IPS-18a (cell line): ENCODE results near the gene GRIPAP1.

Experiments
- H3K27ac ChIP-seq: one replicate; pipeline ENCODE4 v1.5.1; 2013; ENCODE audit warnings: low read length
- H3K27me3 ChIP-seq: one replicate; pipeline ENCODE4 v1.6.1; 2013; ENCODE audit warnings: mild to moderate bottlenecking, low read length; ENCODE audit not compliant: control insufficient read depth, insufficient read depth
- H3K36me3 ChIP-seq: one replicate; pipeline ENCODE4 v1.6.1; 2013; ENCODE audit warnings: low read depth, low read length; ENCODE audit not compliant: control insufficient read depth
- H3K4me1 ChIP-seq: one replicate; pipeline ENCODE4 v1.6.1; 2013; ENCODE audit warnings: low read depth, low read length; ENCODE audit not compliant: control insufficient read depth
- H3K4me3 ChIP-seq: one replicate; pipeline ENCODE4 v1.5.1; 2013; ENCODE audit warnings: low read length
- H3K9ac ChIP-seq: one replicate; pipeline ENCODE4 v1.6.1; 2013; ENCODE audit warnings: mild to moderate bottlenecking, low read length, moderate library complexity
- H3K9me3 ChIP-seq: one replicate; pipeline ENCODE4 v1.6.1; 2013; ENCODE audit warnings: low read depth, low read length; ENCODE audit not compliant: control insufficient read depth

Gene GRIPAP1

DNA sequence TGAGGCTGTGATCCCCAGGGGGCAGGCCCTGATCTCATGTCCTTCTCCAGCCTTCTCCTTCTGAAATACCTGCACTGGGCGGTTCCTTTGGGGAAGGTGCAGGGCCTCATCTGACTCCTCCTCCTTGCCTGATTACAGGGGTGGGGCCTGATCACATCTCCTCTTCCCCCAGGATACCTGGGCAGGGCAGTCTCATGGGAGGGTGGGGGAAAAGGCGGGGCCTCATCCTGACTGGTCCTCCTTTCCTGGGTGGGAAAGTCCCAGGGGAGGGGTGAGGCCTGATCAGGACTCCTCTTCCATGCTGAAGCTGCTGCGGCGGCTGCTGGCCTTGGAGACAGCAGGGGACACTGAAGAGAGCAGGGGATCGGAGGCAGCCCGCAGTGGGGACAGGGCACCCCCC is 27.8 kb upstream of the GRIPAP1 start:
- Histone ChIP-seq H3K27me3 (no peaks in the 10 kb centered on the region), H3K27ac (no peak overlapping the region), H3K36me3 (peaks cover 37% of the 10 kb centered on the region), H3K4me3 (no peak overlapping the region), H3K4me1 (no peaks in the 10 kb centered on the region), H3K9me3 (peaks cover 5% of the 10 kb centered on the region), H3K9ac (no peak overlapping the region)

DNA sequence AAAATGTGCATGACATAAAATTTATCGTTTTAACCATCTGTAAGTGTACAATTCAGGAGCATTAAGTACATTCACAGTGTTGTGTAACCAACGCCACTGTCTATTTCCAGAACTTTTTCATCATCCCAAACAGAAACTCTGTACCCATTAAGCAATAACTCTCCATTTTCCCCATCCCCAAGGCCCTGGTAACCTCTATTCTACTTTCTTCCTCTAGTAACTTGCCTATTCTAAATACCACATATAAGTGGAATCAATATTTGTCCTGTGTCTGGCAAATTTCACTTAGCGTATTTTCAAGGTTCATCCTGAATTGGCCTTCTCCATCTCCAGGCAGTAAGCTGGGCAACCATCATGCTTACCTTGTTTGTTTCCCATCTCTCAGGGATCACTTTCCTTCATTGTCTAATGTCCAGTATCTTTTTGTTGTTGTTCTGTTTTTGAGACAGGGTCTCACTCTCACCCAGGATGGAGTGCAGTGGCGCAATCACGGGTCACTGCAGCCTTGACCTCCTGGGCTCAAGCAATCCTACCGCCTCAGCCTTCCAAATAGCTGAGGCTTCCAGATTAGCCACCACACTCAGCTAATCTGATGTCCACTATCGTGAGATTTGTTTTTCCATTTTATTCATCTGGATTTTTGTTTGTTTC is 17.7 kb upstream of the GRIPAP1 start:
- Histone ChIP-seq H3K9ac (no peak overlapping the region), H3K36me3 (no peaks in the 10 kb centered on the region), H3K4me1 (no peaks in the 10 kb centered on the region), H3K27ac (no peak overlapping the region), H3K4me3 (no peak overlapping the region), H3K27me3 (no peaks in the 10 kb centered on the region), H3K9me3 (peaks cover 6% of the 10 kb centered on the region)

DNA sequence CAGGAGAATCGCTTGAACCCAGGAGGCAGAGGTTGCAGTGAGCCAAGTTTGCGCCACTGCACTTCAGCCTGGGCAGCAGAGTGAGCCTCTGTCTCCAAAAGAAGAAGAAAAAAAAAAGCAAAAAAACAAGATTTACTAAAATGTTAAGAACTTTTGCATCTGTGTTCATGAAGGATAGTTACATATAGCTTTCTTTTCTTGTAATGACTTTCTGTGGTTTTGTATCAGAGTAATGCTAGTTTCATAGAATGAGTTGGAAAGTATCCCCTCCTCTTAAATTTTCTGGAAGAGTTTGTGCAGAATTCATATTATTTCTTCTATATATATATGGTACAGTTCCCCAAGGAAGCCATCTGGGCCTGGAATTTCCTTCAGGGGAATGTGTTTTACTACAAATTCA is 17.0 kb upstream of the GRIPAP1 start:
- Histone ChIP-seq H3K27me3 (no peaks in the 10 kb centered on the region), H3K4me1 (no peaks in the 10 kb centered on the region), H3K27ac (no peak overlapping the region), H3K4me3 (no peak overlapping the region), H3K9me3 (peaks cover 6% of the 10 kb centered on the region), H3K36me3 (no peaks in the 10 kb centered on the region), H3K9ac (no peak overlapping the region)

DNA sequence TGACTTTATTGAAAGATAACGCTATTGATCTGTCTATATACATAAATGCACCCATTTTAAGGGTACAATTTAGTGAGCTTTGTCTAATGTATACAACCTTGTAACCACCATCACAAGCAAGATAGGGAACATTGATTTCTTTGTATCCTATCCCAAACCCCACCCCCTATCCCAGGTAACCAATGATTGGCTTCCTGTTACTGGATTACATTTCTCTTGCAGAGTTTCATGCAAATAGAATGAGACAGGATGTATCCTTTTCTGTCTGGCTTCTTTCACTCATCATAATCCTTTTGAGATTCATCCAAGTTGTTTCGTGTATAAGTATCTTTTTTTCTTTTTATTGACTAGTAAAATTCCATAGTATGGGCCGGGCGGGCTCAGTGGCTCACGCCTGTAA is 1.6 kb upstream of the GRIPAP1 start:
- no peaks in the 10 kb centered on the region for H3K4me1 ChIP-seq
- H3K9ac ChIP-seq = no peak overlapping the region
- peaks cover under 1% of the 10 kb centered on the region for H3K36me3 ChIP-seq
- H3K9me3 ChIP-seq = no peaks in the 10 kb centered on the region
- no peaks in the 10 kb centered on the region for H3K27me3 ChIP-seq
- no peak overlapping the region for H3K4me3 ChIP-seq
- H3K27ac ChIP-seq = no peak overlapping the region

DNA sequence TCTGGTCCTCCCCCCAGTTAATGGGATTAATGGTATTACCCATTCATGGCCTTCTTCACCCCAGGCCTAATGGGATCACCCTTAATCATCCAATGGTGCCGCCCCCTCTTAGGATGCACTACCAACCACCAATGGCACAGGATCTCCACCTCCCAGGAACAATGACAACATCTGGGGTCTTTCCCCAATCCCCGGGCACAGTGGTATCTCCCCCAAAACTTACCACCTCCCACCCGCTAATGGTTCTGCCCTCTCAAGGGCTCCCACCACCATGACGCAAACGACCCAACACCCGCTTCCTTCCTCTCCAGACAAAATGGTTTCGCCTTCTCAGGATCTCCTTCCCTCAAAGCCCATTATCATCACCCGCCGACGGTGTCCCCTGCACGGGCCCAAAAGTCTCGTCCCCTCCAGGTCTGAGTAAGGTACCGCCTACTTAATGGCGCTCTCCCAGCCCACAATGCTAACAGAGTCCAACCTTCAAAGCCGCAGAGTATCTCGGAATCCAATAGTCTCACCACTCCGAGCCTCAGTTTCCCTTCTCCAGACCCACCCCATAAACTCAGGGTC is 458 bp downstream of the GRIPAP1 start:
- Histone ChIP-seq H3K27ac (peak overlapping the region; percentile 95), H3K9ac (peak overlapping the region; percentile 95), H3K4me1 (no peaks in the 10 kb centered on the region), H3K4me3 (peak overlapping the region; percentile 94), H3K9me3 (no peaks in the 10 kb centered on the region), H3K36me3 (peaks cover 9% of the 10 kb centered on the region), H3K27me3 (no peaks in the 10 kb centered on the region)

DNA sequence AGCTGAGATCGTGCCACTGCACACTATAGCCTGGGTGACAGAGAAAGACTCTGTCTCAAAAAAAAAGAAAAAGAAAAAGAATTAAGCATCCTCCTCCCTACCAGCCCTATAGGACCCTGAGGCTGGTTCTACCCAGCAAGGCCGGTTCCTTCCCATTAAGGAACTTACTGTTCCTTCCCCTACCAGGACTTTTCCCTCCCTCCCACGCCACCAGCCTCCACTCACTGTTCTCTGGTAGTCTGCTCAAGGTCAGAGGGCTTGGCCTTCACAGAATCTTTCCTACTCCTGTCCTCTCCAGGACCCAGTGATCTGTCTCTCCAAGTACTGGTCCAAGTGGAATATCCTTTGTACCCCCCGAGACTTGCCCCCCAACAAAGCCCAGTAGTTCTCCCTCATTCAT is 1.4 kb downstream of the GRIPAP1 start:
- no peak overlapping the region for H3K9ac ChIP-seq
- no peaks in the 10 kb centered on the region for H3K27me3 ChIP-seq
- no peak overlapping the region for H3K27ac ChIP-seq
- H3K4me1 ChIP-seq = no peaks in the 10 kb centered on the region
- H3K4me3 ChIP-seq = no peak overlapping the region
- H3K9me3 ChIP-seq = no peaks in the 10 kb centered on the region
- H3K36me3 ChIP-seq = peaks cover 17% of the 10 kb centered on the region

DNA sequence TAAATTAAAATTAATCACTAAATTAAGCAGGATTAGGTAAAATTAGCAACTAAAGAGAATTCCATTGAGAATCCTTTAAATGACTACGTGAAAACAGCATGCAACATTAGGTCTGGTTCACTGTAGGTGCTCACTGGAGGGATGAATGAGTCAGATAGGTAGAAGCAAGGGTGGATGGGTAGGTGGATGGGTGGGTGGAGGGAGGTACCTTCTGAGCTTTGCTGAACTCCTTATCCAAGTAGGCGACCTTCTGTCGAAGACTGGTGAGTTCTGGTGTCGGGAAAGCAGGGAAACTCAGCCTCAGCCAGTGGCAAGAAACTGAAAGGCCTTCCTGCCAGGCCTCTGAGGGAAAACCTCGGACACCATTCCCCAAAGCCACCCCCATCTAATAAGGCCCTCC is 3.0 kb downstream of the GRIPAP1 start:
- H3K27me3 ChIP-seq = no peaks in the 10 kb centered on the region

DNA sequence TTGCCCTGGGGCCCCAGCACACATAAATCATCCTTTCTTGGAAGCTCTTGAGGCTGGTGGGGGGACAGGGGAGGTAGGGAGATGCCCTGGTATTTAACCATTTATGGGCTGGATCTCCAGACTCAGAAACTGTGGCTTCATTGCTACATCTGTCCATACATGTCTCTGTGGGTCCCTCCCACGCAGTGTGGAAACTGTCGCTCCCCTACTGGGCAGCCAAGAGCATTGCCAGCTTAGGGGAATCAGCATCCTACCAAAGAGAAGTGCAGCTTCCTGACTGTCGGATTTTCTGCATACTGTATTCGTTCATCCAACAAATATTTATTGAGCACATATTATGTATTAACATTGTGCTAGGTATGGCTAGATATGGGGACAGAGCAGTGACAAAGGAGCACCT is 3.7 kb downstream of the GRIPAP1 start:
- H3K27me3 ChIP-seq = no peaks in the 10 kb centered on the region
- H3K4me1 ChIP-seq = no peaks in the 10 kb centered on the region
- peaks cover 27% of the 10 kb centered on the region for H3K36me3 ChIP-seq
- no peak overlapping the region for H3K9ac ChIP-seq
- H3K9me3 ChIP-seq = no peaks in the 10 kb centered on the region
- no peak overlapping the region for H3K27ac ChIP-seq
- no peak overlapping the region for H3K4me3 ChIP-seq

More for the DNA sequence above, 3.0 kb downstream of the GRIPAP1 start:
- H3K9ac ChIP-seq = no peak overlapping the region
- no peaks in the 10 kb centered on the region for H3K9me3 ChIP-seq
- no peaks in the 10 kb centered on the region for H3K4me1 ChIP-seq
- no peak overlapping the region for H3K4me3 ChIP-seq
- H3K27ac ChIP-seq = no peak overlapping the region
- peaks cover 24% of the 10 kb centered on the region for H3K36me3 ChIP-seq

DNA sequence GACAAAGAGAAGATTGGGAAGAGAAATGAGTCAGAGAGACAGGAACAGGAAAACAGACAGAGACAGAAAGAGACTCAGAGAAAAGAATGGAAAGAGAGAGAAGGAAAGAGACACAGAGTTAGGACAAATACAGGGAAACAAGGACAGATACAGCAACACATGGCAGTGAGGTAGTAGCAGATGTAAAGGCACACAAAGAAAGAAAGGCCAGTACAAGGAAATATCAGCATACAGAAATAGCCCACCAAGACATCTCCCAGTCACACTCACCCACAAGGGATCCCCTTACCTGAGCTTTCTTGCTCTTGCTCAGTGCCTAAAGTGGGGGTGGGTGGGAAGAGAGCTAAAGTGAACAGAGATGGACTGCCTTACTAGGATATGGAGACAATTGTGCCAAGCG is 4.2 kb downstream of the GRIPAP1 start:
- Histone ChIP-seq H3K9ac (no peak overlapping the region), H3K27me3 (no peaks in the 10 kb centered on the region), H3K9me3 (no peaks in the 10 kb centered on the region), H3K4me1 (no peaks in the 10 kb centered on the region), H3K27ac (no peak overlapping the region), H3K4me3 (no peak overlapping the region), H3K36me3 (peaks cover 31% of the 10 kb centered on the region)

DNA sequence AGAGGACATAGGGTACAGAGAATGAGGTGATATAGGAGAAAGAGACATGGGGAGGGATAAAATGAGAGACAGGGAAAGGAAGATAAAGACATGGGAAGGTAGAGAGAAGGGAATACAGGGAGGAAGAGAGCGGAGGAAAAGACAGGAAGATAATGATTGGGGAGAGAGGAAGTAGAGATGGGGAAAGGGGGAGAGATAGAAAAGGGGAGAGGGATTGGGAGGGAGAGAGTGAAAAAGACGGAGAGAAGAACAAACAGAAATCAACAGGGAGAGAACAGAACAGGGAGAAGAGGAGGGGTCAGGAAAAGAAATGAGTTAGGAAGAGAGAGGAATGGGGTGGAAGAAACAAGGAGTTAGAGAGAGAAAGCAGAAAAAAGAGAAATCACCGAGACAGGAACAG is 4.6 kb downstream of the GRIPAP1 start:
- Histone ChIP-seq H3K9ac (no peak overlapping the region), H3K4me1 (no peaks in the 10 kb centered on the region), H3K9me3 (peaks cover 2% of the 10 kb centered on the region), H3K36me3 (peaks cover 32% of the 10 kb centered on the region), H3K4me3 (no peak overlapping the region), H3K27ac (no peak overlapping the region), H3K27me3 (no peaks in the 10 kb centered on the region)

DNA sequence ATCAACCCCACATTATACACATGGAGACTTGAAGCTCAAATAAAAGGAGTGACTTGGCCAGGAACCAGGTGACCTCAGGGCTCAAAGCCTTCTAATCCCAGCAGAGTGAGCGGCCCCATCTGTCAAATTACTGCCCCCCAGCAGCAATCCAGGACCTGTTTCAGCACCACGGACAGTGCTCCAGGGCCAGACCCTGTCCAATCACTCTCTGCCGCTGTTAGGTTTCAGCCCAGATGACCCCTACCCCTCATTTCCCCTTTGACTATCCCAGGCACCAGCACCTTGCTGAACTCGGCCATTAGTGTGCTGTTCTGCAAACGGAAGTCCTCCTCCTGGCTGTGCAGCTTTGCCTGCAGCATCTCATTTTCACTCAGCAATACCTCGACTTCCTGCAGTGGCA is 5.1 kb downstream of the GRIPAP1 start:
- no peaks in the 10 kb centered on the region for H3K4me1 ChIP-seq
- H3K27ac ChIP-seq = no peak overlapping the region
- no peak overlapping the region for H3K4me3 ChIP-seq
- H3K27me3 ChIP-seq = no peaks in the 10 kb centered on the region
- peaks cover 4% of the 10 kb centered on the region for H3K9me3 ChIP-seq
- H3K36me3 ChIP-seq = peaks cover 34% of the 10 kb centered on the region
- no peak overlapping the region for H3K9ac ChIP-seq

DNA sequence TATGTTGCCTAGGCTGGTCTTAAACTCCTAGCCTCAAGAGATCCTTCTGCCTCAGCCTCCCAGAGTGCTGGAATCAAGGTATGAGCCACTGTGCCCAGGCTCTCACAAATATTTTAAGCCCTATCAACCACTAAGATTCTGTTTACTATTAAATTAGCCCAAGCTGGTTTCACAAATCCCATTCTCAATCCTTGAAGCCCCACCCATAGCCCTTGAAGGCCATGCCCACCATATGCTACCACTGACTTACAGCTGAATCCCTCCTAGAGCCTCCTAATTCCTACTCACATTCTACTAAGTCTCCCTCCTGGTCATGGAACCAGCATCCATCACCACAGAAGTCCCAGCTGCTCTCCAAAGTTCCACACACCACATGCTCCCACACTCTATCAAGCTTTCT is 9.7 kb downstream of the GRIPAP1 start:
- Histone ChIP-seq H3K4me1 (no peaks in the 10 kb centered on the region), H3K36me3 (peaks cover 40% of the 10 kb centered on the region), H3K9me3 (peaks cover 4% of the 10 kb centered on the region), H3K27ac (no peak overlapping the region), H3K9ac (no peak overlapping the region), H3K27me3 (no peaks in the 10 kb centered on the region), H3K4me3 (no peak overlapping the region)
